Measurements from ENCODE around the gene LRP1. TPM values are rescaled to one million over a fixed set of nuclear protein-coding genes. Genes with fewer than 3 reads are reported as not detected.

LRP1 gene
- total RNA-seq, 4 donors from 2014 or later: 83.1 to 149 (median 106) TPM

DNA sequence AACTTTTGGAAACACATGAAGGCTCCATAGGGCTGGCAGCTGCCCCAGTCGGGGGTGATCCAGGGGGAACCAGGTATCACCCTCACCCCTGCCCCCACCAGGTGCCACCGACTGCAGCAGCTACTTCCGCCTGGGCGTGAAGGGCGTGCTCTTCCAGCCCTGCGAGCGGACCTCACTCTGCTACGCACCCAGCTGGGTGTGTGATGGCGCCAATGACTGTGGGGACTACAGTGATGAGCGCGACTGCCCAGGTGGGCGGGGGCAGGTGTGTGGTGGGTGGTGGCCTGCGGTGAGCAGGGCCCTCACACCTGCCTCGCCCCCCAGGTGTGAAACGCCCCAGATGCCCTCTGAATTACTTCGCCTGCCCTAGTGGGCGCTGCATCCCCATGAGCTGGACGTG, 66.0 kb downstream of the LRP1 start:
- Histone ChIP-seq H3K36me3 (peaks cover 100% of the 10 kb centered on the region), H3K9me3 (no peaks in the 10 kb centered on the region), H3K27ac (no peak overlapping the region), H3K4me1 (no peaks in the 10 kb centered on the region), H3K27me3 (no peaks in the 10 kb centered on the region), H3K4me3 (no peak overlapping the region)
- WGBS: 87% methylated on average over 5 of the region's 18 CpGs
- TF ChIP-seq, protein P1, sequence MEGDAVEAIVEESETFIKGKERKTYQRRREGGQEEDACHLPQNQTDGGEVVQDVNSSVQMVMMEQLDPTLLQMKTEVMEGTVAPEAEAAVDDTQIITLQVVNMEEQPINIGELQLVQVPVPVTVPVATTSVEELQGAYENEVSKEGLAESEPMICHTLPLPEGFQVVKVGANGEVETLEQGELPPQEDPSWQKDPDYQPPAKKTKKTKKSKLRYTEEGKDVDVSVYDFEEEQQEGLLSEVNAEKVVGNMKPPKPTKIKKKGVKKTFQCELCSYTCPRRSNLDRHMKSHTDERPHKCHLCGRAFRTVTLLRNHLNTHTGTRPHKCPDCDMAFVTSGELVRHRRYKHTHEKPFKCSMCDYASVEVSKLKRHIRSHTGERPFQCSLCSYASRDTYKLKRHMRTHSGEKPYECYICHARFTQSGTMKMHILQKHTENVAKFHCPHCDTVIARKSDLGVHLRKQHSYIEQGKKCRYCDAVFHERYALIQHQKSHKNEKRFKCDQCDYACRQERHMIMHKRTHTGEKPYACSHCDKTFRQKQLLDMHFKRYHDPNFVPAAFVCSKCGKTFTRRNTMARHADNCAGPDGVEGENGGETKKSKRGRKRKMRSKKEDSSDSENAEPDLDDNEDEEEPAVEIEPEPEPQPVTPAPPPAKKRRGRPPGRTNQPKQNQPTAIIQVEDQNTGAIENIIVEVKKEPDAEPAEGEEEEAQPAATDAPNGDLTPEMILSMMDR (IDR thresholded peaks at IDR 0.05): no peak
- TF ChIP-seq POLR2A (IDR thresholded peaks at IDR 0.05) (no peak), POLR2AphosphoS5 (IDR thresholded peaks at IDR 0.05) (no peak), EP300 (IDR thresholded peaks at IDR 0.05) (no peak)
- DNase-seq (ENCODE audit: low spot score in 2 of 2): no peak

DNA sequence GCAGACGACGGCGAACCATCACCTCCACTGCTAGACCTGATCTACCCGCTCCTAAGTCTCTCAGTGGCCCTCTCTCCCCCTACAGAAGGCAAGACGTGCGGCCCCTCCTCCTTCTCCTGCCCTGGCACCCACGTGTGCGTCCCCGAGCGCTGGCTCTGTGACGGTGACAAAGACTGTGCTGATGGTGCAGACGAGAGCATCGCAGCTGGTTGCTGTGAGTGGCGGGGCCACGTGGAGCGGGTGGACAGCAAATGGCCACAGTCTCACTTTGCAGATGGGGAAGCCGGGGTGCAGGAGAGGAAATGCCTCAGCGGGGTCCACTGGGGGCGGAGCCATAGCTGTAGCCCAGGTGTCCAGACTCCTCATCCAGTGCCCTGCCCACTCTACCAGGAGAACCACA, 66.9 kb downstream of the LRP1 start:
- no peaks in the 10 kb centered on the region for H3K9me3 ChIP-seq
- H3K4me3 ChIP-seq: no peak overlapping the region
- WGBS: 93% methylated on average over 18 of the region's 19 CpGs
- H3K36me3 ChIP-seq: peaks cover 100% of the 10 kb centered on the region
- TF ChIP-seq, protein P1 (IDR thresholded peaks at IDR 0.05): no peak
- no peak for TF ChIP-seq POLR2A (IDR thresholded peaks at IDR 0.05)
- no peak for TF ChIP-seq POLR2AphosphoS5 (IDR thresholded peaks at IDR 0.05)
- no peak for TF ChIP-seq EP300 (IDR thresholded peaks at IDR 0.05)
- no peak overlapping the region for H3K27ac ChIP-seq
- DNase-seq (ENCODE audit: low spot score in 2 of 2): no peak
- H3K4me1 ChIP-seq: no peaks in the 10 kb centered on the region
- no peaks in the 10 kb centered on the region for H3K27me3 ChIP-seq

DNA sequence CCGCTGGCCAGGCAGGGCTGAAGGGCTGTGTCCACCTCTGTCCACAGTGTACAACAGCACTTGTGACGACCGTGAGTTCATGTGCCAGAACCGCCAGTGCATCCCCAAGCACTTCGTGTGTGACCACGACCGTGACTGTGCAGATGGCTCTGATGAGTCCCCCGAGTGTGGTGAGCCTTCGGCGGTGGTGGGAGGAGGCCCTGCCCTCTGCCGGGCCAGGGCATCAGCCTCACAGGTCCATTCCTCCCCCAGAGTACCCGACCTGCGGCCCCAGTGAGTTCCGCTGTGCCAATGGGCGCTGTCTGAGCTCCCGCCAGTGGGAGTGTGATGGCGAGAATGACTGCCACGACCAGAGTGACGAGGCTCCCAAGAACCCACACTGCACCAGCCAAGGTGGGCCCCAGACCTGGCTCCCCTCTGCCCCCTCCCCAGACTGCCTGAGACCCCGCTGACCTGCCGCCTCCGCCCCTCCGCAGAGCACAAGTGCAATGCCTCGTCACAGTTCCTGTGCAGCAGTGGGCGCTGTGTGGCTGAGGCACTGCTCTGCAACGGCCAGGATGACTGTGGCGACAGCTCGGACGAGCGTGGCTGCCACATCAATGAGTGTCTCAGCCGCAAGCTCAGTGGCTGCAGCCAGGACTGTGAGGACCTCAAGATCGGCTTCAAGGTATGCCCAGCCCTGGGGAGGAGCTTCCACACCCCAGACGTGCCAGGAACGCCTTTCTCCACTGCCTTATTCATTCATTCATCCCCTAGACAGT, 67.5 kb downstream of the LRP1 start:
- no peaks in the 10 kb centered on the region for H3K9me3 ChIP-seq
- H3K4me3 ChIP-seq: no peak overlapping the region
- peaks cover 100% of the 10 kb centered on the region for H3K36me3 ChIP-seq
- H3K27ac ChIP-seq: no peak overlapping the region
- H3K27me3 ChIP-seq: no peaks in the 10 kb centered on the region
- no peaks in the 10 kb centered on the region for H3K4me1 ChIP-seq
- WGBS: 79% methylated on average over 14 of the region's 34 CpGs
- TF ChIP-seq POLR2AphosphoS5 (IDR thresholded peaks at IDR 0.05): no peak
- TF ChIP-seq POLR2A (IDR thresholded peaks at IDR 0.05): no peak
- no peak for TF ChIP-seq EP300 (IDR thresholded peaks at IDR 0.05)
- TF ChIP-seq, protein P1 (IDR thresholded peaks at IDR 0.05): no peak
- DNase-seq (ENCODE audit: low spot score in 2 of 2): no peak

DNA sequence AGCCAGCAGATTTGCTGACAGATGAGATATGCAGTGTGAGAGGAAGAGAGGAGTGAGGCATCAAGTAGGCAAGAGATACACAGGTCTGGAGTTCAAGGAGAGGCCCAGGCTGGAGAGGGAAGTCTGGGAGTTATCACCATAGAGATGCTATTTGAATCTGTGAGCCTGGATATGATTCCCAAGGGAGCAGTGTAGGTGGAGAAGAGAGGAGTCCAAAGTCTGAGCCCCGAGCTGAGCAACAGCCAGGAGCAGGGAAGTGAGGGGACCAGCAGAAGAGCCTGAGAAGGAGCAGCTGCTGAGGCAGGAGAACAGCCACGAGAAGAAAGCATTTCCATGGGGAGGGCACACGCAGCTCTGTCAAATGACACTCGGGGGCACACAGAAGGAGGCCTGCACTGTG, 68.2 kb downstream of the LRP1 start:
- H3K36me3 ChIP-seq: peaks cover 100% of the 10 kb centered on the region
- TF ChIP-seq POLR2AphosphoS5 (IDR thresholded peaks at IDR 0.05) (no peak), EP300 (IDR thresholded peaks at IDR 0.05) (no peak), POLR2A (IDR thresholded peaks at IDR 0.05) (no peak)
- TF ChIP-seq, protein P1 (IDR thresholded peaks at IDR 0.05): no peak
- WGBS: 70% methylated on average over 4 of the region's 4 CpGs
- no peak for DNase-seq (ENCODE audit: low spot score in 2 of 2)
- H3K4me1 ChIP-seq: no peaks in the 10 kb centered on the region
- H3K9me3 ChIP-seq: no peaks in the 10 kb centered on the region
- H3K27ac ChIP-seq: no peak overlapping the region
- no peak overlapping the region for H3K4me3 ChIP-seq
- no peaks in the 10 kb centered on the region for H3K27me3 ChIP-seq

DNA sequence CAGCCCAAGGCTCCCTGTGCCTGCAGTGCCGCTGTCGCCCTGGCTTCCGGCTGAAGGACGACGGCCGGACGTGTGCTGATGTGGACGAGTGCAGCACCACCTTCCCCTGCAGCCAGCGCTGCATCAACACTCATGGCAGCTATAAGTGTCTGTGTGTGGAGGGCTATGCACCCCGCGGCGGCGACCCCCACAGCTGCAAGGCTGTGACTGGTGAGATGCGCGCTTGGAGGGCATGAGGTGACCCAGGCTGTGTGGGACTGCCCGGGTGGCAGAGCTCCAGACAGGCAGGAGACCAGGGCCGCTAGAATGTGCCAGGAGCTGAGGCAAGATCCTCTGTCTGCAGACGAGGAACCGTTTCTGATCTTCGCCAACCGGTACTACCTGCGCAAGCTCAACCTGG, 68.7 kb downstream of the LRP1 start:
- DNase-seq (ENCODE audit: low spot score in 2 of 2): no peak
- no peak overlapping the region for H3K4me3 ChIP-seq
- no peaks in the 10 kb centered on the region for H3K9me3 ChIP-seq
- no peaks in the 10 kb centered on the region for H3K4me1 ChIP-seq
- 90% methylated on average over 20 of the region's 22 CpGs for WGBS
- peaks cover 100% of the 10 kb centered on the region for H3K36me3 ChIP-seq
- TF ChIP-seq, protein P1 (IDR thresholded peaks at IDR 0.05): no peak
- no peak for TF ChIP-seq POLR2A (IDR thresholded peaks at IDR 0.05)
- TF ChIP-seq EP300 (IDR thresholded peaks at IDR 0.05): no peak
- no peak for TF ChIP-seq POLR2AphosphoS5 (IDR thresholded peaks at IDR 0.05)
- H3K27ac ChIP-seq: no peak overlapping the region
- H3K27me3 ChIP-seq: no peaks in the 10 kb centered on the region
